NT2/D1 (cell line): ENCODE data around the gene FREY1.

ENCODE experiments used
- SUZ12 ChIP-seq: IDR thresholded peaks from 2 replicates; pipeline ENCODE4 v1.6.1; 2011; ENCODE audit not compliant: insufficient read length, insufficient read depth; ENCODE audit errors: extremely low read depth
- YY1 ChIP-seq: IDR thresholded peaks from 2 replicates; pipeline ENCODE4 v1.6.1; 2011; ENCODE audit not compliant: insufficient read length, insufficient read depth
- ZNF274 ChIP-seq: IDR thresholded peaks from 2 replicates; pipeline ENCODE4 v1.6.1; 2011; ENCODE audit warnings: mild to moderate bottlenecking, low read depth, low read length

DNA sequence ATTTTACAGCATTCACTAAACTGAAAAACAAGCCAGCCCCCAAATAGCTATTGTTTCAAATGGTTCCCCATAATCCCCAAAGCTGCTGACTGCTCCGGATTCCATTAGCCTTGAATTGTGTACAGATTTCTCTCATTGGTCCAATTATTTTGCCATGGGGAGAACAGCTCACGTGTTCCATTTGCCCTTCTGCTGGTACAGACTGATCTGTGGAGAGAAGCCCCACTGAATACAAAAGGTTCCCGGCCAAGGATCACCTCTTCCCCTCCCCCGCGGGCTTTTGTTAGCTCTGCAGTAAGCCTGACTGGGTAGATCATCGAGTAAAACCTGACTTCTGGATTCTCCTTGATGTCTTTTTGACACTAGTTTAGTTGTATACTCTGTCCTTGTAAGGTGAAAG lies 30.7 kb downstream of the FREY1 start:
- TF ChIP-seq SUZ12, result no peak
- TF ChIP-seq YY1, result no peak
- TF ChIP-seq ZNF274, result no peak
